C1 segment of cervical spinal cord (tissue), 14 donors: ENCODE measurements around the gene TMEM97.

ENCODE experiments used
- DNase-seq, 14 donors: peaks; one replicate each; lab custom pipeline; 2025; lab: John Stamatoyannopoulos, UW

Gene TMEM97

GRCh38 chr17:28363776-28364650 lies 45.0 kb downstream of the TMEM97 start:
- no peak for DNase-seq

- no peak for DNase-seq
Observed at GRCh38 chr17:28364665-28365363, 45.8 kb downstream of the TMEM97 start, which contains the start of gene SEBOX. Gene SEBOX, minus strand, starts transcription at chr17:28365199. Its CDS starts 48 bp downstream, at chr17:28365151.

GRCh38 chr17:28365487-28365886 lies 46.5 kb downstream of the TMEM97 start:
- DNase-seq, result no peak

GRCh38 chr17:28366605-28367004 lies 47.6 kb downstream of the TMEM97 start:
- DNase-seq, result no peak

- no peak for DNase-seq
Observed at GRCh38 chr17:28367641-28368305, 48.8 kb downstream of the TMEM97 start.

GRCh38 chr17:28368306-28368831 lies 49.4 kb downstream of the TMEM97 start:
- DNase-seq, result no peak

GRCh38 chr17:28368915-28369683 lies 50.1 kb downstream of the TMEM97 start:
- DNase-seq, result no peak

GRCh38 chr17:28369684-28370034 lies 50.7 kb downstream of the TMEM97 start:
- DNase-seq, result no peak

- DNase-seq, result no peak
Observed at GRCh38 chr17:28370035-28370743, 51.2 kb downstream of the TMEM97 start, which contains the start of gene VTN. Gene VTN, minus strand, starts transcription at chr17:28370307. Its CDS starts 104 bp downstream, at chr17:28370203.

- DNase-seq, result no peak
Observed at GRCh38 chr17:28370744-28371103, 51.7 kb downstream of the TMEM97 start.

- peak in 12 of 14 donors; percentile 22 to 77 (median 58) for DNase-seq
Observed at GRCh38 chr17:28371245-28372202, 52.5 kb downstream of the TMEM97 start, which contains the start of gene SARM1. Gene SARM1, plus strand, starts transcription at chr17:28371694. Its CDS starts 339 bp downstream, at chr17:28372033.

GRCh38 chr17:28372203-28372944 lies 53.4 kb downstream of the TMEM97 start:
- peak in 4 of 14 donors; percentile 29 to 61 (median 40) for DNase-seq

GRCh38 chr17:28372945-28373274 lies 53.9 kb downstream of the TMEM97 start:
- DNase-seq, result no peak
